Testis (tissue), 2 donors: ENCODE data around the gene TLE1.

Experiments used
- CTCF ChIP-seq, 3 experiments: fragments of 450-650 bp in 2 of 3; fragments of 200-600 bp in 1 of 3; sonication (generic) in 1 of 3; IDR thresholded peaks; one replicate each; pipeline ENCODE4 v1.5.1; 2016 to 2019; ENCODE audit warnings: antibody characterized with exemption in 3 of 3, mild to moderate bottlenecking in 2 of 3, moderate library complexity in 1 of 3
- POLR2A ChIP-seq: fragments of 450-650 bp; IDR thresholded peaks from one replicate; pipeline ENCODE4 v1.6.1; 2017; ENCODE audit warnings: antibody characterized with exemption, mild to moderate bottlenecking, moderate library complexity

DNA sequence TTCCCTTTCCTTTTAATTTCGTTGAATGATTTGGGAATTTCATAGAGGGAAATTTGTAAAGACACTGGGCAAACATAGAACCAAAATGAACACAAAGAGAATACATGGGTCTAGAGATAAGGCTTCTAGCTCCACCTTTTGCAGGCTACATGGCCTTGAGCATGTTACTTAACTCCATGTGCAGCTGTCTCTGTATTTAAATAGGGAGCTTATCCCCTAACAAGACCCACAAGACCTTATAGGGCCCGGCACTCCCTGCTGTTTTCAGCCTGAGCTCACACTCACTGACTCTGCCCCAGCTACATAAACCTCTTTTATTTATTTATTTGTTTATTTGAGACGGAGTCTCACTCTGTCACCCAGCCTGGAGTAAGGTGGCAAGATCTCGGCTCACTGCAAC is 30.6 kb upstream of the TLE1 start:
- no peak for TF ChIP-seq CTCF (IDR thresholded peaks at IDR 0.05)
- TF ChIP-seq POLR2A, result no peak
